Measurements from ENCODE around the gene RNF223.

Gene RNF223

DNA sequence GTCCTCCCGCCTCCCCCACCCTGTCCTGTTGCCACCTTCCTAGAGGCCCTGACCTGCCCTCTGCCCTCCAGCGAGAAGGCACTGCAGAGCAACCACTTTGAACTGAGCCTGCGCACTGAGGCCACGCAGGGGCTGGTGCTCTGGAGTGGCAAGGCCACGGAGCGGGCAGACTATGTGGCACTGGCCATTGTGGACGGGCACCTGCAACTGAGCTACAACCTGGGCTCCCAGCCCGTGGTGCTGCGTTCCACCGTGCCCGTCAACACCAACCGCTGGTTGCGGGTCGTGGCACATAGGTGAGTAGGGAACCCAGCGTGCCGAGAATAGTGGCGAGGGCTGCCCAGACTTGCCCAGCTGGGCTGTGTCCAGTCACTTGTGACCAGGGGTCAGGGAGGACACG is 20.4 kb downstream of the RNF223 start:
- ATAC-seq: no peak
- no peak overlapping the region for H3K4me3 Mint-ChIP-seq

DNA sequence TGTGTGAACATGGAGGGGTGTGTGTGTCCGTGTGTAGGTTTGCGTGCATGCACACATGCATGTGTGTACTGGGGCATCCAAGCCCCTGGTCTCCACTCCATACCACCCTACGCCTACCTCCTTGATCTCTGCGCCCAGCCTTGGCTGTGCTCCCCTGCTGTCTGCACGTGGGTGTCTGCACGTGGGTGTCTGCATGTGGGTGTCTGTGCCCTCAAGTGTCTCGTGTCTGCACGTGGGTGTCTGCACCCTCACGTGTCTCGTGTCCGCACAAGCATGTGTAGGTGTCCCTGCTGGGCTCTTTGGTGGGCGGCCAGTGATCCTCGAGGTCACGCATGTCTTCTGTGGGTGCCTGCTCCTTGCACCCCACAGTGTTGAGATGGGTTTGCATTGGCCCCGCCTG is 21.1 kb downstream of the RNF223 start:
- H3K4me1 Mint-ChIP-seq: peaks cover under 1% of the 10 kb centered on the region
- H3K36me3 Mint-ChIP-seq: peaks cover 14% of the 10 kb centered on the region
- H3K4me3 Mint-ChIP-seq: no peak overlapping the region

More for the DNA sequence above, 20.4 kb downstream of the RNF223 start:
- no peak for DNase-seq (ENCODE audit: low spot score in 2 of 2)
- Mint-ChIP-seq H3K36me3 (peaks cover 20% of the 10 kb centered on the region), H3K27ac (no peak overlapping the region), H3K4me1 (peaks cover 8% of the 10 kb centered on the region), H3K9me3 (no peaks in the 10 kb centered on the region)

DNA sequence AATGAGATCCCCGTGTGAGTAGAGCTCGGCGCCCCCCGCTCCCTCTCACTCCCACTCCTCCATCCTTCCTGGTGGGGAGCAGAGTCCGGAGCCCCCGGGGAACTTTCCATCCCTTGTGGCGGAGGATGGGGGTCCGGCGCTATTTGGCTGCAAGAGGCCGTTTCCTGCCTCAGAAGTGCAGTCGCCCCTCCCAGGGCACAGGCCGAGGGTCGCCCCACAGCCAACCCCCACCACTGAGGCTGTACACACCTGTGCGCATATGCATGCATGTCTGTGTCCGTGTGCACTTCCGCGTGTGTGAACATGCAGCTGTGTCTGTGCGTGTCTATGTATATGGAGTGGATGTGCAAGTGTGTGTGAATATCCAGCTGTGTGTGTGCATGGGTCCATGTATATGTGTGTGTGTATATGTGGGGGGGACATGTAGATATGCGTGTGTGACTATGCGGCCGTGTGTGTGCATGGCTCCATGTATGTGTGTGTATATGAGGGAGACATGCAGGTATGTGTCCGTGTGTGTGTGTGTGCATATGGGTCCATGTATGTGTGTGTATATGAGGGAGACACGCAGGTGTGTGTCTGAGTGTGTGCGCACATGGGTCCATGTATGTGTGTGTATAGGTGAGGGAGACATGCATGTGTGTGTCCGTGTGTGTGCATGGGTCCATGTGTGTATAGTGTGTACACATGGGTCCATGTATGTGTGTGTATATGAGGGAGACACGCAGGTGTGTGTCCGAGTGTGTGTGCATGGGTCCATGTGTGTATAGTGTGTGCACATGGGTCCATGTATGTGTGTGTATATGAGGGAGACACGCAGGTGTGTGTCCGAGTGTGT is 21.9 kb downstream of the RNF223 start:
- peaks cover 16% of the 10 kb centered on the region for H3K36me3 Mint-ChIP-seq
- ATAC-seq (no peak), DNase-seq (ENCODE audit: low spot score in 2 of 2) (no peak)
- no peaks in the 10 kb centered on the region for H3K9me3 Mint-ChIP-seq
- no peak overlapping the region for H3K27ac Mint-ChIP-seq
- H3K4me1 Mint-ChIP-seq: no peaks in the 10 kb centered on the region
- no peak overlapping the region for H3K4me3 Mint-ChIP-seq

More for the DNA sequence above, 21.1 kb downstream of the RNF223 start:
- DNase-seq (ENCODE audit: low spot score in 2 of 2): no peak
- H3K27ac Mint-ChIP-seq: no peak overlapping the region
- ATAC-seq: no peak
- H3K9me3 Mint-ChIP-seq: no peaks in the 10 kb centered on the region

DNA sequence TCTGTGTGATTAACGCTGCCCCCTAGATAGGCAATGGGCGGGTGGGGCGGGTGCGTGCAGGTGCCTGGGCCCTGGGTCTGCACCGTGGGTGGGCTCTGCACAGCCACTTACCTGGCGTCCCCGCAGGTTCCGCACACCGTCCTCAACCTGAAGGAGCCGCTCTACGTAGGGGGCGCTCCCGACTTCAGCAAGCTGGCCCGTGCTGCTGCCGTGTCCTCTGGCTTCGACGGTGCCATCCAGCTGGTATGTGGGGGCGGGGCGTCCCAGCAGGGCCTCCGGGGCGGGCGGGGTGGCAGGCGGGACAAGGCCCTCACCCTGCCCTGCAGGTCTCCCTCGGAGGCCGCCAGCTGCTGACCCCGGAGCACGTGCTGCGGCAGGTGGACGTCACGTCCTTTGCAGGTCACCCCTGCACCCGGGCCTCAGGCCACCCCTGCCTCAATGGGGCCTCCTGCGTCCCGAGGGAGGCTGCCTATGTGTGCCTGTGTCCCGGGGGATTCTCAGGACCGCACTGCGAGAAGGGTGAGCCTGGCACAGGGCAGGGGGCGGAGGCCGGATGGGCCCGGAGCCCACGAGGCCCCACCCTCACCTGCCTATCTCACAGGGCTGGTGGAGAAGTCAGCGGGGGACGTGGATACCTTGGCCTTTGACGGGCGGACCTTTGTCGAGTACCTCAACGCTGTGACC is 22.8 kb downstream of the RNF223 start:
- no peak overlapping the region for H3K27ac Mint-ChIP-seq
- H3K4me3 Mint-ChIP-seq: no peak overlapping the region
- peaks cover 20% of the 10 kb centered on the region for H3K36me3 Mint-ChIP-seq
- no peaks in the 10 kb centered on the region for H3K9me3 Mint-ChIP-seq
- no peak for DNase-seq (ENCODE audit: low spot score in 2 of 2)
- no peak for ATAC-seq
- H3K4me1 Mint-ChIP-seq: no peaks in the 10 kb centered on the region

DNA sequence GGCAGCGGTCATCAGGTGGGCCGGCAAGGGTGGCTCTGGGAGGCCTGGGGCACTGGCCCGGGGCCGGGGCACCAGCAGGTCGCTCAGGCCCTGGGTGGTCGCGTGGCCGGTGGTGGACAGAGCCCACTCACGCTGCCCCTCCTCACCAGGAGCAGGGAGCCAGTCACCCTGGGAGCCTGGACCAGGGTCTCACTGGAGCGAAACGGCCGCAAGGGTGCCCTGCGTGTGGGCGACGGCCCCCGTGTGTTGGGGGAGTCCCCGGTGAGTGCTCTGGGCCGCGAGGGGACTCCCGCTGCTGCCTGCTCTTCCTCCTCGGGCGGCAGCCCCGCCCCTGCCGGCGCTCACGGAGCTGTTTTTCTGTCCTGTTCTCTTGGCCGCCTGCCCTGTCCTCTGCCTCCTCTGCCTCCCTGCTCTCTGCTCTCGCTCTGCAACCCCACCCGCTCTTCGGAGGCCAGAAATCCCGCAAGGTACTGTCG is 23.5 kb downstream of the RNF223 start:
- Mint-ChIP-seq H3K4me3 (no peak overlapping the region), H3K9me3 (no peaks in the 10 kb centered on the region), H3K36me3 (peaks cover 15% of the 10 kb centered on the region), H3K4me1 (no peaks in the 10 kb centered on the region), H3K27ac (no peak overlapping the region)
- ATAC-seq (no peak), DNase-seq (ENCODE audit: low spot score in 2 of 2) (no peak)

DNA sequence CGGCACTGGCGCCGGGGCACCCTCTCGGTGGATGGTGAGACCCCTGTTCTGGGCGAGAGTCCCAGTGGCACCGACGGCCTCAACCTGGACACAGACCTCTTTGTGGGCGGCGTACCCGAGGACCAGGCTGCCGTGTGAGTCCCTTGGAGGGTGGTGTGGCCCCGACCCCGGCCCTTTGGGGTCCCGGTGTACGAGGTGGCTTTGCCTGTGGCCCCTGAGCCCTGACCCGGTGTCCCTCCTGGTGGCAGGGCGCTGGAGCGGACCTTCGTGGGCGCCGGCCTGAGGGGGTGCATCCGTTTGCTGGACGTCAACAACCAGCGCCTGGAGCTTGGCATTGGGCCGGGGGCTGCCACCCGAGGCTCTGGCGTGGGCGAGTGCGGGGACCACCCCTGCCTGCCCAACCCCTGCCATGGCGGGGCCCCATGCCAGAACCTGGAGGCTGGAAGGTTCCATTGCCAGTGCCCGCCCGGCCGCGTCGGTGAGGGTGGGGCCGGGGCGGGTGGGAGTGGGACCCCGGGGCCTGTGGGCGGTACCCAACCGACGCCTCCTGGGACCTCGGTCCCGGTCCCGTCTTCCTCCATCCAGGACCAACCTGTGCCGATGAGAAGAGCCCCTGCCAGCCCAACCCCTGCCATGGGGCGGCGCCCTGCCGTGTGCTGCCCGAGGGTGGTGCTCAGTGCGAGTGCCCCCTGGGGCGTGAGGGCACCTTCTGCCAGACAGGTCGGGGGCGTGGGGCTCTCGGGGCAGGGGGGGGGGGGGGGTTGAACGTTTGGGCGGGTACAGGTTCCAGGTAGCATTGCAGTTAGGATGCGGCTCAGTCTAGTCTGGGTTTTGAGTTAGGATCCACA is 24.6 kb downstream of the RNF223 start:
- H3K4me3 Mint-ChIP-seq: no peak overlapping the region
- peaks cover 10% of the 10 kb centered on the region for H3K36me3 Mint-ChIP-seq
- H3K27ac Mint-ChIP-seq: no peak overlapping the region
- DNase-seq (ENCODE audit: low spot score in 2 of 2) (no peak), ATAC-seq (no peak)
- H3K9me3 Mint-ChIP-seq: no peaks in the 10 kb centered on the region
- H3K4me1 Mint-ChIP-seq: no peaks in the 10 kb centered on the region

DNA sequence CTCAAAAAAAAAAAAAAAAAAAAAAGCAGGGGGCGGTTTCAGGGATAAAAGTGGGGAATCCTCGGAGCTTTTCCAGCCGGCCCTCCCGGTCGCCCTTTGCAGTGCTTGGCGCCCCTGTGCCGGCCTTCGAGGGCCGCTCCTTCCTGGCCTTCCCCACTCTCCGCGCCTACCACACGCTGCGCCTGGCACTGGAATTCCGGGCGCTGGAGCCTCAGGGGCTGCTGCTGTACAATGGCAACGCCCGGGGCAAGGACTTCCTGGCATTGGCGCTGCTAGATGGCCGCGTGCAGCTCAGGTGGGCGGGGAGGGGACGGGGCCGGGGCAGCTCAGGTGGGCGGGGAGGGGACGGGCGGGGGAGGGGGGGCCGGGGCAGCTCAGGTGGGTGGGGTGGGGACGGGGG is 25.3 kb downstream of the RNF223 start:
- no peaks in the 10 kb centered on the region for H3K9me3 Mint-ChIP-seq
- no peak for ATAC-seq
- H3K27ac Mint-ChIP-seq: no peak overlapping the region
- H3K4me3 Mint-ChIP-seq: no peak overlapping the region
- no peaks in the 10 kb centered on the region for H3K4me1 Mint-ChIP-seq
- H3K36me3 Mint-ChIP-seq: peaks cover 10% of the 10 kb centered on the region
- no peak for DNase-seq (ENCODE audit: low spot score in 2 of 2)

DNA sequence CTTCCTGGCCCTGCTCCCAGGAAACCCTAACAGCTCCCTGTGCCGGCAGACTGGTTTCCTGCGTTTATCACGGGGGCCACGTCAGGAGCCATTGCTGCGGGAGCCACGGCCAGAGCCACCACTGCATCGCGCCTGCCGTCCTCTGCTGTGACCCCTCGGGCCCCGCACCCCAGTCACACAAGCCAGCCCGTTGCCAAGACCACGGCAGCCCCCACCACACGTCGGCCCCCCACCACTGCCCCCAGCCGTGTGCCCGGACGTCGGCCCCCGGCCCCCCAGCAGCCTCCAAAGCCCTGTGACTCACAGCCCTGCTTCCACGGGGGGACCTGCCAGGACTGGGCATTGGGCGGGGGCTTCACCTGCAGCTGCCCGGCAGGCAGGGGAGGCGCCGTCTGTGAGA is 26.1 kb downstream of the RNF223 start:
- Mint-ChIP-seq H3K4me3 (no peak overlapping the region), H3K9me3 (no peaks in the 10 kb centered on the region), H3K27ac (no peak overlapping the region), H3K36me3 (peaks cover 7% of the 10 kb centered on the region), H3K4me1 (peaks cover 3% of the 10 kb centered on the region)
- ATAC-seq (no peak), DNase-seq (ENCODE audit: low spot score in 2 of 2) (no peak)

DNA sequence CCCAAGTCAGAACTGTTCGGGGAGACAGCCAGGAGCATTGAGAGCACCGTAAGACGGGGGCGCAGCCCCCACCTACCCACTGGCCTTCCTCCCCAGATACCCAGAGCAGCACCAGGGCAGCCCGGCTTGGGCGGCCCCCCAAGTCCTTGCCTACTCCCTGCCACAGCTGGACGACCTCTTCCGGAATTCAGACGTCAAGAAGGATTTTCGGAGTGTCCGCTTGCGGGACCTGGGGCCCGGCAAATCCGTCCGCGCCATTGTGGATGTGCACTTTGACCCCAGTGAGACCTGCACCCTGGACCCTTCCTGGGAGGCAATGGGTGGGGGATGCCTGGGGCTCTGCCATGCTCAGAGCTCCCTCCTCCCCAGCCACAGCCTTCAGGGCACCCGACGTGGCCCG is 26.7 kb downstream of the RNF223 start:
- peaks cover 5% of the 10 kb centered on the region for H3K4me1 Mint-ChIP-seq
- DNase-seq (ENCODE audit: low spot score in 2 of 2): no peak
- H3K4me3 Mint-ChIP-seq: no peak overlapping the region
- ATAC-seq: no peak
- H3K27ac Mint-ChIP-seq: no peak overlapping the region
- H3K36me3 Mint-ChIP-seq: peaks cover 6% of the 10 kb centered on the region
- no peaks in the 10 kb centered on the region for H3K9me3 Mint-ChIP-seq

DNA sequence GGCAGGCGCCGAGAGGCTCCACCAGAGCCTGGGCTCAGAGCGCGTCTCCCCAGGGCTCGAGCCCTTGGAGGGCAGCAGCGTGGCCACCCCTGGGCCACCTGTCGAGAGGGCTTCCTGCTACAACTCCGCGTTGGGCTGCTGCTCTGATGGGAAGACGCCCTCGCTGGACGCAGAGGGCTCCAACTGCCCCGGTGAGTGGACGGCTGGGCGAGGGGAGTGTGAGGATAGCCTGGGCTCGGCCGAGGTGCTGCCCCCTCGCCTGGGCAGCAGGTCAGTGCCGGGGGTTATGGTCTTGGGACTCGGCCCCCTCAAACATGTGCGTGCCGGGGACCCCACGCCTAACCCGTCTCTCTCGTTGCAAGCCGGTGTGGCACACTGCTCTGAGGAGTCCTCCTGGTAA is 27.3 kb downstream of the RNF223 start:
- DNase-seq (ENCODE audit: low spot score in 2 of 2) (no peak), ATAC-seq (no peak)
- H3K27ac Mint-ChIP-seq: no peak overlapping the region
- H3K9me3 Mint-ChIP-seq: no peaks in the 10 kb centered on the region
- H3K36me3 Mint-ChIP-seq: peaks cover 6% of the 10 kb centered on the region
- peaks cover 5% of the 10 kb centered on the region for H3K4me1 Mint-ChIP-seq
- H3K4me3 Mint-ChIP-seq: no peak overlapping the region

DNA sequence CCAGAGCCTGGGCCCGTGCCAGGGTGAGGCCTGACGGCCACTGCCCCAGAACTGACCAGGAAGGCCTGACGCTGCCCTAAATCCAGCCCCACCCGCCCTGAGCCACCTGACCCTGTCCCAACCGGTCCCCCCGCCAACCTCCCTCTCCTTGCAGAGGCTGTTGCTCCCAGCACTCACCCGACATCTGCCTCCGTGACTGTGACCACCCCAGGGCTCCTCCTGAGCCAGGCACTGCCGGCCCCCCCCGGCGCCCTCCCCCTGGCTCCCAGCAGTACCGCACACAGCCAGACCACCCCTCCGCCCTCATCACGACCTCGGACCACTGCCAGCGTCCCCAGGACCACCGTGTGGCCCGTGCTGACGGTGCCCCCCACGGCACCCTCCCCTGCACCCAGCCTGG is 27.9 kb downstream of the RNF223 start:
- Mint-ChIP-seq H3K36me3 (peaks cover 6% of the 10 kb centered on the region), H3K27ac (no peak overlapping the region), H3K4me3 (no peak overlapping the region), H3K9me3 (no peaks in the 10 kb centered on the region), H3K4me1 (peaks cover 5% of the 10 kb centered on the region)
- no peak for ATAC-seq
- DNase-seq (ENCODE audit: low spot score in 2 of 2): no peak

DNA sequence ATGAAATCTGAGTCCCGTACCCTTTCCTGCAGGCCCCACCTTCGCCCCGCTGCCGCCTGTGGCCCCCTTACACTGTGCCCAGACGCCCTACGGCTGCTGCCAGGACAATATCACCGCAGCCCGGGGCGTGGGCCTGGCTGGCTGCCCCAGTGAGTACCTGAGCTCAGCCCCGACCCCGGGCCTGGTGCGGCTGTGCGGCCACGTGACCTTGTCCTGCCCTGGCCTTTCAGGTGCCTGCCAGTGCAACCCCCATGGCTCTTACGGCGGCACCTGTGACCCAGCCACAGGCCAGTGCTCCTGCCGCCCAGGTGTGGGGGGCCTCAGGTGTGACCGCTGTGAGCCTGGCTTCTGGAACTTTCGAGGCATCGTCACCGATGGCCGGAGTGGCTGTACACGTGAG is 29.0 kb downstream of the RNF223 start:
- Mint-ChIP-seq H3K4me3 (no peak overlapping the region), H3K36me3 (peaks cover 6% of the 10 kb centered on the region), H3K4me1 (peaks cover 5% of the 10 kb centered on the region), H3K9me3 (no peaks in the 10 kb centered on the region), H3K27ac (no peak overlapping the region)
- DNase-seq (ENCODE audit: low spot score in 2 of 2): no peak
- no peak for ATAC-seq

DNA sequence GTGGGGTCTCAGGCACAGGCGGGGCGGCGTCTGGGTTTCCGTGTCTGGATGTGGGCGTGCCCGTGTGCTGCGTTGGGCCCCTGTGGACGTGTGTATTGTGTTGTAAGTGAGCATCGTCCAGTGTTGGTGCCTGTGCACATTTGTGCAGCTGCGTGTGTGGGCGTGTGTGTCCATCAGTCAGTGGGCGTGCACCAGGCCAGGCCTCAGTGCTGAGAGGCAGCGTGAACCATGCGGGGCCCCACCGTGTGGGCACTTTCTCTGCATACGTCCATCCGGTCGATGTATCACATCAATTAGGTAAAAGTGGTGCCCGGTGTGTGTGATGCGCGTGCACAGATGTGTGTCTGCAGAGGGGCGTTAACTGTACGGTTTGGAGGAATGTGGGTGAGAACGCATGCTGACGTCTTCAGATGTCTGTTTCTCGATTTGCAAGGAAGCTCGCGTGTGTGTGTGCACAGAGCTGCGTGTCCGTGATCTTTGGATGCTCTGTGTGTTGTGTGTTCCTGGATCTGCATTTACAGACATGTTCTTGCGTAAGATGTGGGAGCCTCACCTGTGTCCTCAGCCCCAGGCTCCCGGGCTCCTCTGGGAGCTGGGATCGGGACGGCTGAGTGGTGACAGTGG is 29.5 kb downstream of the RNF223 start:
- Mint-ChIP-seq H3K4me1 (peaks cover 10% of the 10 kb centered on the region), H3K4me3 (no peak overlapping the region), H3K27ac (no peak overlapping the region)

DNA sequence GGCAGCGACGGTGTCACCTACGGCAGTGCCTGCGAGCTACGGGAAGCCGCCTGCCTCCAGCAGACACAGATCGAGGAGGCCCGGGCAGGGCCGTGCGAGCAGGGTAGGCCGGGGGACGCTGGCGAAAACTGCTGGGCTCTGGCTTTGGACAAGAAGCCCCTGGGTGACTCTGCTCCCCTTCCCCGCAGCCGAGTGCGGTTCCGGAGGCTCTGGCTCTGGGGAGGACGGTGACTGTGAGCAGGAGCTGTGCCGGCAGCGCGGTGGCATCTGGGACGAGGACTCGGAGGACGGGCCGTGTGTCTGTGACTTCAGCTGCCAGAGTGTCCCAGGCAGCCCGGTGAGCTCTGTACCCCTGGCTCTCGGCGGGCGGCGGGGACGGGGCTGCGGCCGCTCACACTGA is 30.2 kb downstream of the RNF223 start:
- peaks cover 17% of the 10 kb centered on the region for H3K4me1 Mint-ChIP-seq
- H3K36me3 Mint-ChIP-seq: peaks cover 6% of the 10 kb centered on the region
- no peaks in the 10 kb centered on the region for H3K9me3 Mint-ChIP-seq
- ATAC-seq (no peak), DNase-seq (ENCODE audit: low spot score in 2 of 2) (no peak)
- H3K27ac Mint-ChIP-seq: no peak overlapping the region
- no peak overlapping the region for H3K4me3 Mint-ChIP-seq

More for the DNA sequence above, 29.5 kb downstream of the RNF223 start:
- Mint-ChIP-seq H3K36me3 (peaks cover 6% of the 10 kb centered on the region), H3K9me3 (no peaks in the 10 kb centered on the region)
- no peak for ATAC-seq
- no peak for DNase-seq (ENCODE audit: low spot score in 2 of 2)

DNA sequence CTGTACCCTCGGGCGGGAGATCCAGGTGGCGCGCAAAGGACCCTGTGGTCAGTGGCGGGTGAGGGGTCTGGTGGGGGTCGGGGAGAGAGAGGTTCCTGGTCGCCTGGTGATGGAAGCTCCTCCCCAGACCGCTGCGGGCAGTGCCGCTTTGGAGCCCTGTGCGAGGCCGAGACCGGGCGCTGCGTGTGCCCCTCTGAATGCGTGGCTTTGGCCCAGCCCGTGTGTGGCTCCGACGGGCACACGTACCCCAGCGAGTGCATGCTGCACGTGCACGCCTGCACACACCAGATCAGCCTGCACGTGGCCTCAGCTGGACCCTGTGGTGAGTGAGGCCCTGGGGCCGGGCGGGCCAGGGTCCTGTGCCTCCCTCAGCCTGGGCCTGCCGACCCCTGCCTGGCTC is 30.7 kb downstream of the RNF223 start:
- no peak overlapping the region for H3K27ac Mint-ChIP-seq

More for the DNA sequence above, 30.7 kb downstream of the RNF223 start:
- ATAC-seq: no peak
- Mint-ChIP-seq H3K4me1 (peaks cover 22% of the 10 kb centered on the region), H3K9me3 (no peaks in the 10 kb centered on the region), H3K36me3 (peaks cover 10% of the 10 kb centered on the region), H3K4me3 (peak overlapping the region; percentile 41)
- DNase-seq (ENCODE audit: low spot score in 2 of 2): no peak

Measured in stimulated activated effector memory CD8-positive, alpha-beta T cell treated with anti-CD3 and anti-CD28 coated beads, Interleukin-12 subunit alpha, Interleukin-12 subunit beta, amount 100 ng/mL, for 72 hours (primary cell).